HG03139 (cell line): ENCODE results near the gene KCNJ4.

ENCODE experiments used
- ATAC-seq: cut with Tn5 transposase; IDR thresholded peaks from one replicate; pipeline ENCODE4 v1.9.1; 2021; ENCODE audit not compliant: unreplicated experiment

Gene KCNJ4

GRCh38 chr22:38453996-38454352 lies 1.0 kb downstream of the KCNJ4 start:
- ATAC-seq = no peak

GRCh38 chr22:38453066-38453672 lies 1.8 kb downstream of the KCNJ4 start:
- ATAC-seq = no peak

GRCh38 chr22:38452373-38453065 lies 2.5 kb downstream of the KCNJ4 start:
- ATAC-seq = no peak

- no peak for ATAC-seq
These were observed 3.1 kb downstream of the KCNJ4 start for GRCh38 chr22:38451864-38452263.

- ATAC-seq = no peak
These were observed 3.6 kb downstream of the KCNJ4 start for GRCh38 chr22:38451404-38451803.

GRCh38 chr22:38450234-38450797 lies 4.7 kb downstream of the KCNJ4 start:
- ATAC-seq = no peak

GRCh38 chr22:38449776-38450175 lies 5.2 kb downstream of the KCNJ4 start:
- no peak for ATAC-seq

- no peak for ATAC-seq
These were observed 5.9 kb downstream of the KCNJ4 start for GRCh38 chr22:38448945-38449745.

GRCh38 chr22:38446018-38446601 lies 8.9 kb downstream of the KCNJ4 start:
- no peak for ATAC-seq

GRCh38 chr22:38444783-38445182 lies 10.2 kb downstream of the KCNJ4 start:
- ATAC-seq = no peak

GRCh38 chr22:38443628-38444521 lies 11.1 kb downstream of the KCNJ4 start:
- ATAC-seq = no peak

GRCh38 chr22:38442967-38443627 lies 11.9 kb downstream of the KCNJ4 start:
- no peak for ATAC-seq

- ATAC-seq = no peak
These were observed 13.2 kb downstream of the KCNJ4 start for GRCh38 chr22:38441620-38442287.

GRCh38 chr22:38440747-38441350 lies 14.2 kb downstream of the KCNJ4 start:
- ATAC-seq = no peak

- no peak for ATAC-seq
These were observed 17.6 kb downstream of the KCNJ4 start for GRCh38 chr22:38437416-38437815.

- no peak for ATAC-seq
These were observed 18.2 kb downstream of the KCNJ4 start for GRCh38 chr22:38436629-38437395.

GRCh38 chr22:38435965-38436364 lies 19.0 kb downstream of the KCNJ4 start:
- ATAC-seq = no peak

GRCh38 chr22:38435010-38435409 lies 20.0 kb downstream of the KCNJ4 start:
- no peak for ATAC-seq
